RCC 7860 (cell line): ENCODE results near the gene COPRS.
"Not testable (repeated sequence)": the region's sequence is repeated elsewhere in the genome, so short reads cannot be mapped to it uniquely, and the experiment has no call there.

Experiments used
- DNase-seq: peaks from one replicate; pipeline ENCODE4 v3.0.0-alpha.2; 2015; ENCODE audit warnings: low spot score
- FAIRE-seq: peaks from 2 replicates; lab custom pipeline; 2012; peaks lifted over from hg19 to GRCh38; lab: Jason Lieb, UNC

Gene COPRS

DNA sequence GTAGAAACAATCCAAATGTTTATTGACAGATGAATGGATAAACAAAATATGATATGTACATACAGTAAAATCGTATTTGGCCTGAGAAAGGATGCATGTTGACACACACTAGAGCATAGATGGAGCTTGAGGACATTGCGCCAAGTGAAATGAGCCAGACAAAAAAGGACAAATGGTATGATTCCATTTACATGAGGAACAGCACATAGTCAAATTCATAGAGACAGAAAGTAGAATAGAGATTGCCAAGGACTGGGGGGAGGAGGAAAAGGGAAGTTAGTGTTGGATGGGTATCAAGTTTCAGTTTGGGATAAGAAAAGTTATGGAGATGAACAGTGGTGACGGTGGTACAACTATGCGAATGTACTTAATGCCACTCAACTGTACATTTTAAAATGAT is 47.9 kb downstream of the COPRS start:
- FAIRE-seq (no peak), DNase-seq (no peak)

- not testable (repeated sequence) for FAIRE-seq, DNase-seq
Observed at GRCh38 chr17:31809876-31810275, 49.2 kb downstream of the COPRS start.

DNA sequence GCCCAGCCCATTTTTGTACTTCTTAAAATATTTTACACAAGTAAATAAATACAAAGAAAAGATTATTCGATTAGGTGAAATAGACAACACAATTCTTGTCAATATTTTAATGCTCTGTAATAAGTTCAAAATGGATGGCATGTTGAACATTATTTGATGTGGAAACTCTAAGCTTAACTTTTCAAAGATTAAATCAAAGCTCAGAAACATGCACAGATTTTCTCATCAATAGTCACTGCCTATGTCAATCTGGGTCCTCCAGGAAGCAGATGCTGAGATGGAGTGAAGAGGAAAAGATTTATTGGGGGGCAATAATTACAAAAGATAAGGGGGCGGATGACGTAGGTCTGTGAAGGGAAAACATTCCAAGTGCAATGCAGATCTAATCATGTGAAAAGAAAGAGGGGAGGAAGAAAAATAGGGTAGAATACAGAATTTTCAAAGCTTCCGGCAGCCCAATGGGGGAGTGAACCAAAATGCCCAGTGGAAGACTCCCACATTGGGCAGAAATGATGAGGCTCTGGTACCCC is 50.5 kb downstream of the COPRS start:
- FAIRE-seq = no peak
- DNase-seq = no peak

GRCh38 chr17:31807846-31808245 is 51.2 kb downstream of the COPRS start:
- FAIRE-seq = no peak
- no peak for DNase-seq

- FAIRE-seq = no peak
- DNase-seq = no peak
Observed at GRCh38 chr17:31806921-31807320, 52.1 kb downstream of the COPRS start.

DNA sequence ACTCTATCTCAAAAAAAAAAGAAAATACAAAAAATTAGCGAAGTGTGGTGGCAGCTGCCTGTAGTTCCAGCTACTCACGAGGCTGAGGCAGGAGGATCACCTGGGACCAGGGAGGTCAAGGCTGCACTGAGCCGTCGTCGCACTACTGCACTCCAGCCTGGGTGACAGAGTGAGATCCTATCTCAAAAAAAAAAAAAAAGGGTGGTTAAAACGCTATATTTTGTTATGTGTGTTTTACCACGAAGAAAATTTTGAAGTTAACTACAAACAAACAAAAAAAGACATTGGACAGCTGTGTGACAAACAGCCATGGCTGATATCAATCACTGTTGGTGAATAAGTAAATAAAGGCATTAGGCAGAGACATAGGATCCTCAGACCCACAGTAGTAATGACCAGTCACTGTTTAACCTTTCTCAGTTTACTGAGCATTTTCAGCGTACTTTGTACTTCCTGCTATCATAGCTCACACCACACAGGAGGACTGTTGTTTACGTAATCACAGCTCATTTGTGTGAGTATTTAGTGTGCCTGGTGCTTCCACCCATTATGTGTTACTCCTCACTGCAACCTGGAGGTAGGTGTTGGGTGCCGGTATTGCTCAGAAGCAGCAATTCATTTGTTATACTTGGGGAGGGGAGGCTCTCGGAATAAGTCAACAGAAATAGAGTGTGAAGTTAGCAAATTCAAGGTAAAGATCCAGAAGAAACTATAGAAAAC is 55.4 kb downstream of the COPRS start:
- FAIRE-seq (no peak), DNase-seq (no peak)

DNA sequence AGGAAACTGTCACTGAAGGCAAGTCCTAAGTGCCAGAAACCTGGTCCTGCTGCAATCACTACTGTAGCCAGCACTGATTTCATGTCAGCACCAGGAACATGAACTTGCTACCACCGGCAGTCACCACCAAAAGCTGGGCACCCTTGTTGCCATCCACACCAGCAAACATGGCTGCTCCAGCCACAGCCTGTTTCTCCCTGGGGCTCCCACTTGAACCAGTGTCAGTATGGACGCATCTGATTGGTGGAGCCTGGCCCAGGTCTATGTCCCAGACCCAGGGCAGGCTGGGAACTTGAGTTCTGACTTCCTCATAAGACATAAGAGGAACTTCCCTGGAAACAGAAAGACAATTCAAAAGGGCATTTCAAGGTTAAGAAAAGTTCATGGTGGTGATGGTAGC is 56.5 kb downstream of the COPRS start:
- DNase-seq = no peak
- no peak for FAIRE-seq
